K562 (cell line): ENCODE measurements around the gene B3GNT7.

Experiments used
- BRF2 ChIP-seq: IDR thresholded peaks from 3 replicates; pipeline ENCODE4 v1.6.1; 2011; ENCODE audit warnings: borderline replicate concordance, mild to moderate bottlenecking; ENCODE audit not compliant: insufficient read length, insufficient read depth
- EZH2 ChIP-seq: IDR thresholded peaks from 2 replicates; pipeline ENCODE4 v1.6.1; 2012; ENCODE audit warnings: low read depth, mild to moderate bottlenecking, inconsistent platforms, low read length, borderline replicate concordance
- RAD21 ChIP-seq, 2 experiments: fragments of 250-450 bp in 1 of 2; fragments of 450-650 bp in 1 of 2; sonication (Bioruptor Pico) in 1 of 2; formaldehyde crosslinking in 1 of 2; IDR thresholded peaks in 1 of 2; conservative IDR thresholded peaks in 1 of 2; 2 replicates each; pipeline versions ENCODE4 v1.4.0 to v1.8.0; 2020 to 2022; ENCODE audit warnings: mild to moderate bottlenecking in 2 of 2, moderate library complexity in 1 of 2
- TEAD2 ChIP-seq: fragments of 450-650 bp; IDR thresholded peaks from 2 replicates; pipeline ENCODE4 v1.6.1; 2016; ENCODE audit warnings: missing genetic modification characterization, control low read depth, missing compliant biosample characterization
- TGIF2 ChIP-seq: sonication (generic); formaldehyde crosslinking; IDR thresholded peaks from 2 replicates; pipeline ENCODE4 v1.8.1; 2022; ENCODE audit warnings: mild to moderate bottlenecking, missing genetic modification reagents, moderate library complexity
- TF ChIP-seq, protein P1 (sequence below): sonication (generic); formaldehyde crosslinking; IDR thresholded peaks from 2 replicates; pipeline ENCODE4 v1.8.0; 2022; ENCODE audit warnings: mild to moderate bottlenecking, low read depth, missing genetic modification reagents
- TF ChIP-seq, protein P2 (sequence below), 3 experiments: IDR thresholded peaks in 2 of 3; conservative IDR thresholded peaks in 1 of 3; 2 replicates each; pipeline ENCODE4 v1.5.1; 2011 to 2012; ENCODE audit warnings: low read length in 3 of 3, mild to moderate bottlenecking in 3 of 3, control low read depth in 2 of 3, improper control_type of control experiment in 1 of 3, inconsistent platforms in 1 of 3, low read depth in 1 of 3, mixed read lengths in 1 of 3, moderate library complexity in 1 of 3; ENCODE audit not compliant: insufficient read depth in 2 of 3

DNA sequence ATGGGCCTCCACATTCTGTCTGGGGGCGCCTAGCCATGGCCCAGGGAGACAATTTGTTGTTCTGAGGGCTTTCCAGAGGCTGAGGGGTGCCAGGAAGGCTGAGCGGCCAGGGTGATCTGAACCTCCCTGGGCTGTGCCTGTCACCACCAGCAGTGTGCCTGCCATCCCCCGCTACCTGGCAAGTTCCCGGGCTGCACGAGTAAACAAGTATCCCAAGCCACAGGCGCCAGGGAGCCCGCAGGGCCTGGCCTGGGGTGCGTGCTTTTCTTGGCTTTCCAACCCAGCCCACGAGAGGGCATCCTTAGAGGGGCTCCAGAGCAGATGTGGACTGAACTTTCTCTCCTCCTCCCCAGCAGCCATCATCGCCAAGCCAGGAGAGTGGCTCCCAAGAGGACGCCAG is 35.1 kb upstream of the B3GNT7 start:
- TF ChIP-seq EZH2 (no peak), TEAD2 (no peak), BRF2 (no peak), TGIF2 (CRISPR knock-in tag) (no peak), RAD21 (CRISPR knock-in tag; conservative IDR thresholded peaks at IDR 0.05 in 1 of 2, IDR thresholded peaks at IDR 0.05 in 1 of 2) (no peak)
- TF ChIP-seq, protein P1, sequence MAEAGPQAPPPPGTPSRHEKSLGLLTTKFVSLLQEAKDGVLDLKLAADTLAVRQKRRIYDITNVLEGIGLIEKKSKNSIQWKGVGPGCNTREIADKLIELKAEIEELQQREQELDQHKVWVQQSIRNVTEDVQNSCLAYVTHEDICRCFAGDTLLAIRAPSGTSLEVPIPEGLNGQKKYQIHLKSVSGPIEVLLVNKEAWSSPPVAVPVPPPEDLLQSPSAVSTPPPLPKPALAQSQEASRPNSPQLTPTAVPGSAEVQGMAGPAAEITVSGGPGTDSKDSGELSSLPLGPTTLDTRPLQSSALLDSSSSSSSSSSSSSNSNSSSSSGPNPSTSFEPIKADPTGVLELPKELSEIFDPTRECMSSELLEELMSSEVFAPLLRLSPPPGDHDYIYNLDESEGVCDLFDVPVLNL, result no peak
- TF ChIP-seq, protein P2, sequence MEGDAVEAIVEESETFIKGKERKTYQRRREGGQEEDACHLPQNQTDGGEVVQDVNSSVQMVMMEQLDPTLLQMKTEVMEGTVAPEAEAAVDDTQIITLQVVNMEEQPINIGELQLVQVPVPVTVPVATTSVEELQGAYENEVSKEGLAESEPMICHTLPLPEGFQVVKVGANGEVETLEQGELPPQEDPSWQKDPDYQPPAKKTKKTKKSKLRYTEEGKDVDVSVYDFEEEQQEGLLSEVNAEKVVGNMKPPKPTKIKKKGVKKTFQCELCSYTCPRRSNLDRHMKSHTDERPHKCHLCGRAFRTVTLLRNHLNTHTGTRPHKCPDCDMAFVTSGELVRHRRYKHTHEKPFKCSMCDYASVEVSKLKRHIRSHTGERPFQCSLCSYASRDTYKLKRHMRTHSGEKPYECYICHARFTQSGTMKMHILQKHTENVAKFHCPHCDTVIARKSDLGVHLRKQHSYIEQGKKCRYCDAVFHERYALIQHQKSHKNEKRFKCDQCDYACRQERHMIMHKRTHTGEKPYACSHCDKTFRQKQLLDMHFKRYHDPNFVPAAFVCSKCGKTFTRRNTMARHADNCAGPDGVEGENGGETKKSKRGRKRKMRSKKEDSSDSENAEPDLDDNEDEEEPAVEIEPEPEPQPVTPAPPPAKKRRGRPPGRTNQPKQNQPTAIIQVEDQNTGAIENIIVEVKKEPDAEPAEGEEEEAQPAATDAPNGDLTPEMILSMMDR (IDR thresholded peaks at IDR 0.05 in 2 of 3, conservative IDR thresholded peaks at IDR 0.05 in 1 of 3; ENCODE audit: insufficient read depth in 2 of 3, low read depth in 1 of 3, low read length in 3 of 3), result 0 out of 6 replicates have a peak, but pooled peaks of 1 of the 3 experiments have one; percentile 18
